HL-60/S4 (cell line): ENCODE results near the gene PTPRJ.

ENCODE experiments used
- in situ Hi-C: fragments of 300-500 bp; cut with MboI; formaldehyde crosslinking; loops from 2 replicates; pipeline ENCODE4 v1.14.3; 2022; ENCODE audit warnings: low sequenced_read_pairs

The PTPRJ gene

GRCh38 chr11:47992959-47993820, 12.8 kb downstream of the PTPRJ start:
- in situ Hi-C loops: no loop called here

GRCh38 chr11:47994417-47994816, 14.1 kb downstream of the PTPRJ start:
- in situ Hi-C loops: no loop called here

- in situ Hi-C loops: no loop called here
Measured at GRCh38 chr11:47995360-47995769, 15.0 kb downstream of the PTPRJ start.

DNA sequence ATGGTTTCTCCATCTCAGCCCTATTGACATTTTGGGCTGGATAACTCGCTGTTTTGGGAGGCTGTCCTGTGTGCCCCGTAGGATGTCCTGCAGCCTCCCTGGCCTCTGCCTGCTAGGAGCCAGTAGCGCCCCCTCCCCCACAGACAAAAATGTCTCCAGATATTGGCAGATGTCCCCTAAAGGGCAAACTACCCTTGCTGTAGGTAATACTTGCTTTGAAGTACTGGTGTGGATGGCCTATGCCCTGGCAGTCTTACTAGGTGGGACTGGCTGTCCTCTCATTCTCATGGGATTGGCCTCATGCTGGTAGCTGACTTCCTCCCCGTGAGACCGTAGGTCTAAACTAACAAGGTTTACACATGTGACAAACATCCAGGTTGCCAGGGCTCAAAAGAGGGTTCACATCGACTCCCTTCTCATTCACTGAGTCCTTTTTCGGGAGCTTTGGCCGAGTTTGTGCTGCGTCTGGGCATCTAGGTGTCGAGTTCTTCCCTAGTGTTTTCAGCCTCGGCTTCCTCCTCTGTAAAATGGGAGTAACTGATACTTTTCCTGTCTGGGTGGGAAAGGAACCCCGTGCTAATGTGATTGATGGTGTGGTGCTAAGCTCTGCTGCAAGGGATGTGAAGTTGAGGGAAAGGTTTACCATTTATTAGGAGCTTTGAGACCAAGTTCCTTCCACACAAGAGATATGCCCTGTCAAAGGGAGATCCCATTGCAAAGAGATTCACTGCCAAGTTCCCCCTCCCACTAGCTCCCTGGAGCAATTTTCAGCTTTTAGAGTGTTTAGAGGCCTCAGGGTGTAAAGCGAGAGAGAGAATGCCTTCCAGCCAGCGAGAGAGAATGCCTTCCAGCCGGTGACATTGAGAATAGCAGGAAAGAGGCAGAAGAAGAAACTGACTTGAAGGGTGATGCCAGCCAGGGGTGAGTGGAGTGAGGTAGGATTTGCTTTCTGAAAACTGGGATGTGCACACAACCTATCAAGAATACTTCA, 17.0 kb downstream of the PTPRJ start:
- in situ Hi-C loops: no loop called here

- in situ Hi-C loops: no loop called here
Measured at GRCh38 chr11:47998345-47998732, 18.0 kb downstream of the PTPRJ start.

DNA sequence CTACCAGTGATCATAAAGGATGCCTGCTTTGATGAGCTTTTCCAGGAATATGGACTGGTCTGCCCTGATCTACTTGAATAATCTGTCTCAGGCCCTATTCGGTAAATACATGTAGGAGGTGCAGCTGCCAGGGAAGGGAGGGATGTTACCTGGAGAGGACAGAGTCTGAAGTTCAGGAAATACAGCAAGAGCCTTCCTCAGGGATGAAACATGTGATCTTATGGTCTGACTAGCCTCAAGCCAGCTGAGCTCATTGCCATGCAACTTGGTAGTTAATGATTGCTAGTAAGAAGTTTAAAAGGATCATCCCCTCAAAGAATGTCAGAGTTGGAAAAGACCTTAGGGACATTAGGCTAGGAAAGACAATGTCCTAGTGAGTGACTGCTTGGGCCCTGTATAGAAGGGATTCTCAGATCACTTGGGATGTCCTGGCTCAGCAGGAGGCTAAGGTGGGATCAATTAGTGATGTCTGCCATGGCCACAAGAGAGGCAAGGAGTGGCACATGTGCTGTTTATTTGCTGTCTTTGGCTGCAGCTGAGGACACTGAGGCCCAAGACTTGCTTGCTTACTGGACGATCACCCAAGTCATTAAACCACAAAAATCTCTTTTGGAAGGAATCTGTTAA, 18.5 kb downstream of the PTPRJ start:
- in situ Hi-C loops: no loop called here

DNA sequence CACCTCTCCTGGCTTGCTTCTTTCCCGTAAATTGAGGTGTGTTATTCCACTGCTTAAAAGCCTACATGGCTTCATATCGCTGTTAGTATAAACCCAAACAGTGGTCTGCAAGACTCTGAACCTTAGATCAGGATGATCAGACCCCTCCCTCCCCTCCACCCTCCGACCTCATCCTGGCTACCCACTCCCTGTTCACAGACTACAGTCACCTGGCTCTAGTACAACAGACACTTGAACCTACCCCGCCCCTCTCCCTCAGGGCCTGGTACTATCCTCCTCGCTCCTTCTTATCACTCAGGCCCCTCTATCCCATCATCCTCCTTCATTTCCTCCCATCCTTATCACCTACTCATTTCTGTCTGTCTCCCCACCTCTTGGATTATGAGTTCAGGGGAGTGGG, 20.1 kb downstream of the PTPRJ start:
- in situ Hi-C loops: no loop called here

GRCh38 chr11:48001438-48002021, 21.2 kb downstream of the PTPRJ start:
- in situ Hi-C loops: no loop called here

- in situ Hi-C loops: no loop called here
Measured at GRCh38 chr11:48002561-48002960, 22.2 kb downstream of the PTPRJ start.

- in situ Hi-C loops: no loop called here
Measured at GRCh38 chr11:48003926-48004325, 23.6 kb downstream of the PTPRJ start.

- in situ Hi-C loops: no loop called here
Measured at GRCh38 chr11:48004456-48004855, 24.1 kb downstream of the PTPRJ start.

GRCh38 chr11:48005136-48005535, 24.8 kb downstream of the PTPRJ start:
- in situ Hi-C loops: no loop called here

- in situ Hi-C loops: no loop called here
Measured at GRCh38 chr11:48005831-48006270, 25.5 kb downstream of the PTPRJ start.

GRCh38 chr11:48006301-48006992, 26.1 kb downstream of the PTPRJ start:
- in situ Hi-C loops: no loop called here

- in situ Hi-C loops: no loop called here
Measured at GRCh38 chr11:48007677-48008076, 27.3 kb downstream of the PTPRJ start.

DNA sequence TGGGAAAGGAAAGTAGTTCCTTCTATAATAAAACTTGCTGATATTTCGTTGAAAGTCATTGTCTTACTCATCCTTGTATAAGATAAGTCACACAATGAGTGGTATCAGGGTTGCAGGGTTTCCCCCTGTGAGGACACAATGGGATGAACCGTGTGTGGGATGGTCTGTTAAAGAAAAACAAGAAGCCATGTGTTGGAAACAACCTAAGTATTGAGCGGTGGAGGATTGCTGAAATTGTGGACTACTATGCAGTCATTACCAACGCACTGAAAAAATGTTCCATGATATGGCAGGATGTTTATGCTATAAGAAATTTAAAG, 28.6 kb downstream of the PTPRJ start:
- in situ Hi-C loops: no loop called here

DNA sequence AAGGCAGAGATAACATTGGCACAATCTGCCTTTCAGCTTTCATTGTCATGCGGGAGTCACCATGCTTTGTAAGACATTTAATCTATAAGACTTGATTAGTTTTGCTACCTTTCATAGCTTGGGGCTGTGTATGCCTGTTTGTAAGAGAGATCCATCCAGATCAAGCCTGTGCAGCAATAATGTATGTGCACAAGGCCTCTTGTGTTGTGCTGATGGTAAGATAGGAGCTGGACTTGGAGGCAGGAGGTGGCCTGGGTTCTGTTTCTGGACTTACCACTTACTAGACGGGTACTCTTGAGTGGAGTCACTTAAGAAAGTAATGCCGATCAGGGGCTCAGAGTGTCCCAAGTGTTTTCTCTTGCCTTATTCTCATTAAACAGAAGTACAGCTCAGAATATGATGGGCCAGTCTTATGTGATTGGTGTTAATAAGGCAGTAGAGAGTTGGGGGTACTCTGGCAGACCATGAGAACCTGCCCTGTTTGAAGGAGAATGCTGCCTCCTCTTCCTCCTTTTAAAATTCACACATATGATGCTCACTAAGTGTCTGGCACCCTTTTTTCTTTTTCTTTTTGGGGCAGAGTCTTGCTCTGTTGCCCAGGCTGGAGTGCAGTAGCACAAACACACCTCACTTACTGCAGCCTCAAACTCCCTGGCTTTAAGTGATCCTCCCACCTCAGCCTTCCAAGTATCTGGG, 30.9 kb downstream of the PTPRJ start:
- in situ Hi-C loops: no loop called here

DNA sequence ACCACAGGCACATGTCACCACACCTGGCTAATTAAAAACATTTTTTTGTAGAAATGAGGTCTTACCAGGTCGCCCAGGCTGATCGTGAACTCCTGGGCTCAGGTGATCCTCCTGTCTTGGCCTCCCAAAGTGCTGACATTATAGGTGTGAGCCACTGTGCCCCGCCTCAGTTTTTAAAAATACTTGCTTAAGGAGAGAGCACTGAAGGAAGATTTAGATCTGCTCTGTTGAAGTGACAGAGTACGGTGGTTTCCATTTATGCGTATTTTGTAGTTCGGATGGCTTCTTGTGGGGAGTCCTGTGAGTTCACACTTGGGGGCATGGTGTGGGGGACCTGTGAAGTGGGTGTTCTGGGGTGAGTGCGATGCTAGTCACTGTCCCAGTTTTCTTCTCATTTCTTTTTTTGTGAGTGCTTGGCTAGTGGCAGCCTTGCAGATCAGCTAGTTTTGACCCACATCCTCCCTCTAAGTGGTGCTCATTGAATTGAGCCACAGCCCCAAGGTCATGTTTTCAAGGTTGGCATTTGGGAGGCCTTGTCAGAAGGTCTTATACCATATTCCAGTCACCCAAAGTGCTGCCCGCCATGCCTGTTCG, 31.5 kb downstream of the PTPRJ start:
- in situ Hi-C loops: no loop called here

DNA sequence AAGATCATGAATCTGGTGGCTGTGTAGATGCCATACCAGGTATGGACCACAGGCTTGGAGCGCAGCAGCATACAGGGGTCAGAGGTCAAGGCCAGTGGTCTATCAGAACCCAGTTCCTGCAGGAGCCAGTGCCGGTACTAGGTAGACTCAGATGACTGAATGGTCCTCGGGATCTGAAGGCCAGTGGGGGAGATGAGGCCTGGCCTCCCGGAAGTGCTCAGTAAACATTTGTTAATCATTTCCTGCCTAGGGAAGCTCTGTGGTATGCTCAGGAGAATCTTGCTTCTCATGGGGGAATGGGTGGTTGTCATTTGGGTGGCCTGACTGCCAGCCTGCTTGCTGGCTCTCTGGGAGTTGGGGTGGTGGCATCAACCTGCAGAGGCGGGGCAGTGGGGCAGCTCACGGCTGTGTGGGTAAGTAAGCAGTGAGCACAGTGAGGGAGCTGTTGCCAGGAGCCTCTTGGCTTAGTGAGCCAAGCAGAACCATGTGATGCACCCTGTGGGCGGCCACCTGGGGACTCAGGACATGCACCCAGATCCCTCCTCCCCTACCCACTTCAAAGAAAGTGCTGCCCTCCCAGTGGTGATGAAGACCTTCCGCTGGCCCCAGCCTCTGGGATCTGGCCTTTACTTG, 33.0 kb downstream of the PTPRJ start:
- in situ Hi-C loops: no loop called here
